NCI-H526 (cell line): ENCODE results near the gene SSBP3.
"Not testable (repeated sequence)": the region's sequence is repeated elsewhere in the genome, so short reads cannot be mapped to it uniquely, and the experiment has no call there.

Source experiments
- DNase-seq, 2 experiments: peaks; one replicate each; lab custom pipeline; 2025; lab: John Stamatoyannopoulos, UW

Gene SSBP3

GRCh38 chr1:54406339-54407153, at the start of gene SSBP3:
TSS of gene SSBP3 (minus strand) at chr1:54406394.
- peak; percentile 72 to 96 for DNase-seq

GRCh38 chr1:54453509-54453908, 47.3 kb upstream of the SSBP3 start:
- DNase-seq, result no peak

DNA sequence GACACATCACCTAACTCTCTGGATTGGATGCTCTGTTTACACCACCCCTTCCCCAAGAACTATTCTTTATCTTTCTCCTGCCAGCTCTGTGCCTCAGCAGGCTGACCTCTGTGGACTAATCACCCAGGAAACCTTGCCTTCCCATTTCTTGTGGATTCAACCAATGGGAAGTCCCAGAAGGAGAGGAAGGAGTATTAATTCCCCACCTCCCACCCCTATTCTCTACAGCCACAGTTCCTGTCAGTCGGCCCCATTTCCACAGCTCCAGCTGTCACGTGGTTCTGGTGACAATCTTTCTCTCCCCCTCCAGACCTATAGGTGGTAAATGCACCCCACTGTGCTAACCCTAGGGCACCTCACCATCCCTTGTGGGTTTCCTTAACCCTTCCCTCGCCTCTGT, 46.8 kb upstream of the SSBP3 start:
- DNase-seq, result no peak

DNA sequence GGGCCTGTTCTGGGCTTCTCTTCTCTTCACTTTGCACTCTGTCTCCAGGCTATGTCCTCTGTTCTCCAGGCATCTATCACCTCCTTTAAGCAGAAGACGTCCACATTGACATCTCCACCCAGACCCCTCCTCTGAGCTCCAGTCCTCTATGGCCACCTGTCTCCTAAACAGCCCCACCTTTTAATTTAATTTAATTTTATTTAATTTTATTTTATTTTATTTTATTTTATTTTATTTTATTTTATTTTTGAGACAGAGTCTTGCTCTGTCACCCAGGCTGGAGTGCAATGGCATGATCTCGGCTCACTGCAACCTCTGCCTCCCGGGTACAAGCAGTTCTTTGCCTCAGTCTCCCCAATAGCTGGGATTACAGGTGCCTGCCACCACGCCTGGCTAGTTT, 43.2 kb upstream of the SSBP3 start:
- not testable (repeated sequence) for DNase-seq

GRCh38 chr1:54448801-54449200, 42.6 kb upstream of the SSBP3 start:
- DNase-seq, result not testable (repeated sequence)

DNA sequence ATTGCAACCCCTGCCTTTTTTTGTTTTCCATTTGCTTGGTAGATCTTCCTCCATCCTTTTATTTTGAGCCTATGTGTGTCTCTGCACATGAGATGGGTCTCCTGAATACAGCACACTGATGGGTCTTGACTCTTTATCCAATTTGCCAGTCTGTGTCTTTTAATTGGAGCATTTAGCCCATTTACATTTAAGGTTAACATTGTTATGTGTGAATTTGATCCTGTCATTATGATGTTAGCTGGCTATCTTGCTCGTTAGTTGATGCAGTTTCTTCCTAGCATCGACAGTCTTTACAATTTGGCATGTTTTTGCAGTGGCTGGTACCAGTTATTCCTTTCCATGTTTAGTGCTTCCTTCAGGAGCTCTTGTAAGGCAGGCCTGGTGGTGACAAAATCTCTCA, 40.9 kb upstream of the SSBP3 start:
- DNase-seq, result not testable (repeated sequence)

- no peak for DNase-seq
Measured at GRCh38 chr1:54442185-54442584, 36.0 kb upstream of the SSBP3 start.

GRCh38 chr1:54439550-54440223, 33.5 kb upstream of the SSBP3 start:
- no peak for DNase-seq

GRCh38 chr1:54437783-54438182, 31.6 kb upstream of the SSBP3 start:
- no peak for DNase-seq

GRCh38 chr1:54436826-54437225, 30.6 kb upstream of the SSBP3 start:
- DNase-seq, result no peak

DNA sequence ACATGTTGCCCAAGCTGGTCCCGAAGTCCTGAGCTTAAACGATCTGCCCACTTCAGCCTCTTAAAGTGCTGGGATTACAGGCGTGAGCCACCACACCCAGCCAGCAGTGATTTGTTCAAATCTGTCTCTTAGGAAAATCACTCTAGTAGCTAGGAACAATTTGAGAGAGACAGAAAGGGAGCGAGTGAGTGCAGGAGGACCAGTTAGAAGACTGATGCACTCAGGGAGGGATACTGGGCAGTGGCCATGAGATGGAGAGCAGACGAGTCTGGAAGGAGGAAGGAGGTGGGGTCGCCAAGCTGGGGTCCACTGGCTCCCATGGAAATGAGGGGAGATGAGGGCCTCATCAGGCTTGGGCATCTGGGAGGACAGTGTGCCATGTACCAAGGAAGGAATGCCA, 23.6 kb upstream of the SSBP3 start:
- no peak for DNase-seq

- DNase-seq, result no peak
Measured at GRCh38 chr1:54428837-54429518, 22.8 kb upstream of the SSBP3 start.

- DNase-seq, result no peak
Measured at GRCh38 chr1:54425152-54425584, 19.0 kb upstream of the SSBP3 start.

- DNase-seq, result no peak
Measured at GRCh38 chr1:54424398-54424797, 18.2 kb upstream of the SSBP3 start.

DNA sequence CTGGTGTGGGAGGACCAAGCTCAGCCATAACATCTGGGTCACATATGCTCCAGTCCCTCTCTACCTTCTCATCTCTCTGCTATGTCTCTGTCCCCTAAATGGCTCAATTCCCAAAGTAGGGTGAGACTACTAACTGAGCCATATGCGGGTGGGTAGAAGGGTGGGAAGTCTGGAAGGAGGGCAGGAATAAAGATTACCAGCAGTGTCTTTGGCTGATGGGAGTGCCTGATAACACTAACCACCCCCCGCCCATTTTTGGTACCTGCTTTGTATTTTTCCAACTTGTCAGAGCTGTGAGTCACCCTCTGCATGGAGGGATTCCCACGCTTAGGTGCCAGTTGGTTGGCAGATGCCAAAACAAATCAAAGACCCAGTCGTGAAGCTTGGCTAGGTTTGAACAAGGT, 14.9 kb upstream of the SSBP3 start:
- DNase-seq, result no peak

- DNase-seq, result not testable (repeated sequence)
Measured at GRCh38 chr1:54418598-54418997, 12.4 kb upstream of the SSBP3 start.

- no peak for DNase-seq
Measured at GRCh38 chr1:54417123-54417522, 10.9 kb upstream of the SSBP3 start.

DNA sequence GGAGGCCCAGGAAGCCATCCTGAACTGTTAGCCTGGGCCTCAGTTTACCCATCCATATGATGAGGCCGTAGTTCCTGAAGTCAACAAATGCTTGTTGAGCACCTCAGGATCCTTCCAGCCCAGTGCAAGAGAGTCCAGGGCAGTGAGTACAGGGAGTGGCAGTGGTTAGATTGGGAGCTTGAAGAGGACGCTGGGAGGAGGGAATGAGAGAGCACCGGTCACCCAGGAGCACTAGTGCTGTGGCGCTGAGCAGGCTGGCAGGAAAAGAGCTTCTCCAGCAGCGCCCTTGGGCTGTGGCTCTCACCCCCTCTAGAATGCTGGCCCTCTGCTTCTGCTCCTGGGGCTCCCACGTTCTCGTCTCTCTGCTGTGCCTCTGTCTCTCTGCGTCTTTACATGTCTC, 10.2 kb upstream of the SSBP3 start:
- DNase-seq, result no peak

DNA sequence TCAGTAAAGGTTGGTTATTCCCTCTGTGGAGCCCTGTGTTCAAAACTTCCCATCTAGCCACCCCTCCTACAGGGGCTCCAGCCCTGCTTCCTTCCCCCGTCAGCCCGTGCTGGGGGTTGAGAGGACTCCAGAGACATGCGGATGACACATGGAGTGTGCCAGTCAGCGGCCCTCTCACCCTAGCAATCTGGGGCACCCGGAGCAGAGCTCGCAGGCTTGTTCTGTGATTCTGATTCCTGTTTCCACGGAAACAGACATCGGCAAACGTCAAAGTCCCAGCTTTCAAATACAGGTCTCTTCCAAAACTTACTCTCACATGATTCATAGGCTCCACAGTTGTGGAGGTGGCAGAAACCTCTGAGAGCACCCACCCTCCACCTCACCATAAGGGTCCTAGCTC, 9.8 kb upstream of the SSBP3 start:
- DNase-seq, result no peak

- DNase-seq, result no peak
Measured at GRCh38 chr1:54415533-54415932, 9.3 kb upstream of the SSBP3 start.

- no peak for DNase-seq
Measured at GRCh38 chr1:54413732-54414131, 7.5 kb upstream of the SSBP3 start.

- peak in 1 of 2 experiments; percentile 6 for DNase-seq
Measured at GRCh38 chr1:54413295-54413694, 7.1 kb upstream of the SSBP3 start.

DNA sequence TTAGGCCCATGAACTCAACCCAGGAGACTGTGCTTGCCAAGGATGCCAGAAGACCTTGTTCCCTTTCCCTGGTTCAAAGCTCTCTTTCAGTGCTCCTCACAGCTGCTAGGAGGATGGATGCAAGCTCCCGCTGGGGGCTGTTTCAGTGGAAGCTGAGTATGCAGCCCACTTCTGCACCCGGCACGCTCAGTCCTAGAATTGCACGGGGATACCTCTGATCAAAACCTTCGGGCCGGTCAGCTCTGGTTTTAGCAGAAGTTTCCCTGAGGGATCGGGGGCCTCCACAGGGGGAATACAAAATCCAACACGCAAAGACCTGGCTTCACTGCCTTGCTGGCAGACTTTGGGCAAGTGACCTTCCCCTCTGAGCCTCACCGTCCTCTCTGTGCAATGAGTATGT, 4.2 kb upstream of the SSBP3 start:
- DNase-seq, result peak in 1 of 2 experiments; percentile 10
